Measurements from ENCODE around the gene SLC30A9. TPM values are rescaled to one million over a fixed set of nuclear protein-coding genes. Genes with fewer than 3 reads are reported as not detected.

Gene SLC30A9
- total and polyA plus RNA-seq, 2 of the 13 experiments (the other 11 are each of a cell fraction or from before 2014, with no cell fraction given), result 27.5 to 72.8 TPM

DNA sequence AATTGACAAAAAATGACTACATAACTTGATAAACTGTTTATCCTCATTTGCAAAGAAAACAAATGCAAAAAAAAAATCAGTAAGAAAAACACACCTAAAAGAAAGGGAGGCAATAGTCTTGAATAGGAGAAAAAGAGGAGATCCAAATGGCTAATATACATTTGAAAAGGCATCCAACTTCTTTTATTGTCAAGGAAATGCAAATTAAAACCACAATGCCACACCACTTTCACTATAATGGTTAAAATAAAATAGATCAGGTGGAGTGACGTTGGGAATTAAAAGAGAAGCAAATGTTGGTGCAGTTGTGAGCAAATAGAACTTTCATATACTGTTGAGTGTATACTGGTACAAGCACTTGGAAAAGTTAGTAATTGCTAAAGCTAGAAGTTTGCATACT lies 5.2 kb upstream of the SLC30A9 start:
- Histone ChIP-seq H3K4me2 (ENCODE audit: low read depth, low read length) (no peak overlapping the region), H3K4me1 (ENCODE audit: insufficient read depth, low read length) (peaks cover 12% of the 10 kb centered on the region), H4K20me1 (ENCODE audit: insufficient read depth, low read length) (no peaks in the 10 kb centered on the region), H3K9ac (ENCODE audit: insufficient read depth, low read depth, low read length) (no peak overlapping the region), H3K9me3 (ENCODE audit: low read length) (no peaks in the 10 kb centered on the region), H3K27ac (ENCODE audit: extremely low read length, insufficient read depth, low read length) (no peak overlapping the region), H3K79me2 (ENCODE audit: insufficient read depth, low read length) (peaks cover 9% of the 10 kb centered on the region), H2AFZ (ENCODE audit: low read length) (no peak overlapping the region), H3K27me3 (ENCODE audit: control insufficient read depth in 1 of 2, insufficient read depth in 2 of 2, low read length in 2 of 2) (no peaks in the 10 kb centered on the region; a peak in 1 of 5 replicates), H3K36me3 (replicated peaks in 1 of 2; ENCODE audit: control insufficient read depth in 1 of 2, insufficient read depth in 2 of 2, low read length in 2 of 2) (no peaks in the 10 kb centered on the region), H3K4me3 (replicated peaks in 1 of 3; ENCODE audit: insufficient read depth in 1 of 3, low read depth in 2 of 3, low read length in 3 of 3) (no peak overlapping the region)
- ATAC-seq (no peak), DNase-seq (ENCODE audit: low spot score) (no peak), FAIRE-seq (no peak)
- TF ChIP-seq ZNF562 (CRISPR knock-in tag; IDR thresholded peaks at IDR 0.05; ENCODE audit: borderline replicate concordance) (no peak), DR1 (CRISPR knock-in tag; IDR thresholded peaks at IDR 0.05) (no peak), ESRRA (CRISPR knock-in tag; IDR thresholded peaks at IDR 0.05; ENCODE audit: low read depth) (no peak), PTBP1 (IDR thresholded peaks at IDR 0.05; ENCODE audit: low read depth, low read length, poor library complexity, severe bottlenecking) (no peak), ZNF138 (CRISPR knock-in tag; IDR thresholded peaks at IDR 0.05; ENCODE audit: low read depth) (no peak), CEBPB (IDR thresholded peaks at IDR 0.05; ENCODE audit: borderline replicate concordance, low read depth, low read length) (no peak), ZNF567 (CRISPR knock-in tag; IDR thresholded peaks at IDR 0.05; ENCODE audit: borderline replicate concordance) (no peak), KMT2A (CRISPR knock-in tag; IDR thresholded peaks at IDR 0.05) (no peak), ZBTB7B (CRISPR knock-in tag; IDR thresholded peaks at IDR 0.05) (no peak)
- TF ChIP-seq, protein P1, sequence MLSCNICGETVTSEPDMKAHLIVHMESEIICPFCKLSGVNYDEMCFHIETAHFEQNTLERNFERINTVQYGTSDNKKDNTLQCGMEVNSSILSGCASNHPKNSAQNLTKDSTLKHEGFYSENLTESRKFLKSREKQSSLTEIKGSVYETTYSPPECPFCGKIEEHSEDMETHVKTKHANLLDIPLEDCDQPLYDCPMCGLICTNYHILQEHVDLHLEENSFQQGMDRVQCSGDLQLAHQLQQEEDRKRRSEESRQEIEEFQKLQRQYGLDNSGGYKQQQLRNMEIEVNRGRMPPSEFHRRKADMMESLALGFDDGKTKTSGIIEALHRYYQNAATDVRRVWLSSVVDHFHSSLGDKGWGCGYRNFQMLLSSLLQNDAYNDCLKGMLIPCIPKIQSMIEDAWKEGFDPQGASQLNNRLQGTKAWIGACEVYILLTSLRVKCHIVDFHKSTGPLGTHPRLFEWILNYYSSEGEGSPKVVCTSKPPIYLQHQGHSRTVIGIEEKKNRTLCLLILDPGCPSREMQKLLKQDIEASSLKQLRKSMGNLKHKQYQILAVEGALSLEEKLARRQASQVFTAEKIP (CRISPR knock-in tag; IDR thresholded peaks at IDR 0.05; ENCODE audit: borderline replicate concordance), result no peak
- TF ChIP-seq, protein P2, sequence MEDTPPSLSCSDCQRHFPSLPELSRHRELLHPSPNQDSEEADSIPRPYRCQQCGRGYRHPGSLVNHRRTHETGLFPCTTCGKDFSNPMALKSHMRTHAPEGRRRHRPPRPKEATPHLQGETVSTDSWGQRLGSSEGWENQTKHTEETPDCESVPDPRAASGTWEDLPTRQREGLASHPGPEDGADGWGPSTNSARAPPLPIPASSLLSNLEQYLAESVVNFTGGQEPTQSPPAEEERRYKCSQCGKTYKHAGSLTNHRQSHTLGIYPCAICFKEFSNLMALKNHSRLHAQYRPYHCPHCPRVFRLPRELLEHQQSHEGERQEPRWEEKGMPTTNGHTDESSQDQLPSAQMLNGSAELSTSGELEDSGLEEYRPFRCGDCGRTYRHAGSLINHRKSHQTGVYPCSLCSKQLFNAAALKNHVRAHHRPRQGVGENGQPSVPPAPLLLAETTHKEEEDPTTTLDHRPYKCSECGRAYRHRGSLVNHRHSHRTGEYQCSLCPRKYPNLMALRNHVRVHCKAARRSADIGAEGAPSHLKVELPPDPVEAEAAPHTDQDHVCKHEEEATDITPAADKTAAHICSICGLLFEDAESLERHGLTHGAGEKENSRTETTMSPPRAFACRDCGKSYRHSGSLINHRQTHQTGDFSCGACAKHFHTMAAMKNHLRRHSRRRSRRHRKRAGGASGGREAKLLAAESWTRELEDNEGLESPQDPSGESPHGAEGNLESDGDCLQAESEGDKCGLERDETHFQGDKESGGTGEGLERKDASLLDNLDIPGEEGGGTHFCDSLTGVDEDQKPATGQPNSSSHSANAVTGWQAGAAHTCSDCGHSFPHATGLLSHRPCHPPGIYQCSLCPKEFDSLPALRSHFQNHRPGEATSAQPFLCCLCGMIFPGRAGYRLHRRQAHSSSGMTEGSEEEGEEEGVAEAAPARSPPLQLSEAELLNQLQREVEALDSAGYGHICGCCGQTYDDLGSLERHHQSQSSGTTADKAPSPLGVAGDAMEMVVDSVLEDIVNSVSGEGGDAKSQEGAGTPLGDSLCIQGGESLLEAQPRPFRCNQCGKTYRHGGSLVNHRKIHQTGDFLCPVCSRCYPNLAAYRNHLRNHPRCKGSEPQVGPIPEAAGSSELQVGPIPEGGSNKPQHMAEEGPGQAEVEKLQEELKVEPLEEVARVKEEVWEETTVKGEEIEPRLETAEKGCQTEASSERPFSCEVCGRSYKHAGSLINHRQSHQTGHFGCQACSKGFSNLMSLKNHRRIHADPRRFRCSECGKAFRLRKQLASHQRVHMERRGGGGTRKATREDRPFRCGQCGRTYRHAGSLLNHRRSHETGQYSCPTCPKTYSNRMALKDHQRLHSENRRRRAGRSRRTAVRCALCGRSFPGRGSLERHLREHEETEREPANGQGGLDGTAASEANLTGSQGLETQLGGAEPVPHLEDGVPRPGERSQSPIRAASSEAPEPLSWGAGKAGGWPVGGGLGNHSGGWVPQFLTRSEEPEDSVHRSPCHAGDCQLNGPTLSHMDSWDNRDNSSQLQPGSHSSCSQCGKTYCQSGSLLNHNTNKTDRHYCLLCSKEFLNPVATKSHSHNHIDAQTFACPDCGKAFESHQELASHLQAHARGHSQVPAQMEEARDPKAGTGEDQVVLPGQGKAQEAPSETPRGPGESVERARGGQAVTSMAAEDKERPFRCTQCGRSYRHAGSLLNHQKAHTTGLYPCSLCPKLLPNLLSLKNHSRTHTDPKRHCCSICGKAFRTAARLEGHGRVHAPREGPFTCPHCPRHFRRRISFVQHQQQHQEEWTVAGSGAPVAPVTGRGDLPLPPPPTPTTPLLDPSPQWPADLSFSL (CRISPR knock-in tag; IDR thresholded peaks at IDR 0.05), result no peak
- 58% methylated on average over 1 of the region's 1 CpG for WGBS (ENCODE audit: low lambda C conversion rate)
- in situ Hi-C loops (cut with HindIII; ENCODE audit: extremely low pct_ligation_motif_present, low pct_unique_long_range_greater_than_20kb) (no loop called here), intact Hi-C loops (cut with micrococcal nuclease; ENCODE audit: unreplicated experiment) (no loop called here)
- BruUV-seq (replicated peaks), result no TSS peak
- ChIA-PET CTCF (ENCODE audit: low intra/inter-chr PET ratio, low total read pairs) (no interaction called here), POLR2A (no interaction called here)

All from HepG2 (cell line).